HepG2 (cell line): ENCODE data around the gene CCDC148. TPM values are rescaled to one million over a fixed set of nuclear protein-coding genes. Genes with fewer than 3 reads are reported as not detected.

ENCODE experiments used
- CHD2 ChIP-seq: IDR thresholded peaks from 2 replicates; pipeline ENCODE4 v1.6.1; 2011; ENCODE audit warnings: low read depth, low read length, improper control_type of control experiment
- ETS1 ChIP-seq: sonication (generic); formaldehyde crosslinking; IDR thresholded peaks from 2 replicates; pipeline ENCODE4 v1.4.0; 2020; ENCODE audit warnings: missing genetic modification reagents
- ETV5 ChIP-seq: IDR thresholded peaks from 2 replicates; pipeline ENCODE4 v1.6.1; 2018; ENCODE audit warnings: missing biosample characterization, missing genetic modification reagents, inconsistent platforms, borderline replicate concordance
- HOMEZ ChIP-seq: IDR thresholded peaks from 2 replicates; pipeline ENCODE4 v1.6.1; 2016; ENCODE audit warnings: low read depth
- ISX ChIP-seq: sonication (generic); formaldehyde crosslinking; conservative IDR thresholded peaks from 2 replicates; pipeline ENCODE4 v1.5.0; 2020; ENCODE audit warnings: missing genetic modification reagents
- KDM3A ChIP-seq: IDR thresholded peaks from 2 replicates; pipeline ENCODE4 v1.6.1; 2018; ENCODE audit warnings: low read depth, missing compliant biosample characterization
- KDM5B ChIP-seq: sonication (generic); formaldehyde crosslinking; IDR thresholded peaks from 2 replicates; pipeline ENCODE4 v1.4.0; 2020; ENCODE audit warnings: missing genetic modification reagents, mild to moderate bottlenecking, borderline replicate concordance
- KMT2A ChIP-seq: sonication (generic); formaldehyde crosslinking; IDR thresholded peaks from 2 replicates; pipeline ENCODE4 v1.4.0; 2020; ENCODE audit warnings: missing genetic modification reagents
- NKX3-1 ChIP-seq: sonication (generic); formaldehyde crosslinking; IDR thresholded peaks from 2 replicates; pipeline ENCODE4 v1.5.0; 2020; ENCODE audit warnings: missing genetic modification reagents
- ONECUT2 ChIP-seq: sonication (generic); formaldehyde crosslinking; IDR thresholded peaks from 2 replicates; pipeline ENCODE4 v1.4.0; 2020; ENCODE audit warnings: missing genetic modification reagents
- SKIL ChIP-seq: sonication (generic); formaldehyde crosslinking; IDR thresholded peaks from 2 replicates; pipeline ENCODE4 v1.8.0; 2022; ENCODE audit warnings: missing genetic modification reagents, mild to moderate bottlenecking, moderate library complexity, borderline replicate concordance
- SNAI1 ChIP-seq: sonication (generic); formaldehyde crosslinking; IDR thresholded peaks from 2 replicates; pipeline ENCODE4 v1.5.0; 2020; ENCODE audit warnings: mild to moderate bottlenecking, missing genetic modification reagents, borderline replicate concordance
- SP5 ChIP-seq: IDR thresholded peaks from 2 replicates; pipeline ENCODE4 v1.6.1; 2016; ENCODE audit warnings: low read depth, borderline replicate concordance
- TP53 ChIP-seq: sonication (generic); formaldehyde crosslinking; conservative IDR thresholded peaks from 2 replicates; pipeline ENCODE4 v1.4.0; 2020; ENCODE audit warnings: missing genetic modification reagents
- ZFP36L1 ChIP-seq: sonication (generic); formaldehyde crosslinking; IDR thresholded peaks from 2 replicates; pipeline ENCODE4 v1.8.0; 2022; ENCODE audit warnings: mild to moderate bottlenecking, missing genetic modification reagents, moderate library complexity
- ZFP62 ChIP-seq: sonication (generic); formaldehyde crosslinking; IDR thresholded peaks from 2 replicates; pipeline ENCODE4 v1.4.0; 2020; ENCODE audit warnings: missing genetic modification reagents
- ZGPAT ChIP-seq: IDR thresholded peaks from 2 replicates; pipeline ENCODE4 v1.6.1; 2016; ENCODE audit warnings: mild to moderate bottlenecking
- ZNF143 ChIP-seq: sonication (generic); formaldehyde crosslinking; IDR thresholded peaks from 2 replicates; pipeline ENCODE4 v1.4.0; 2020; ENCODE audit warnings: missing genetic modification reagents
- ZNF256 ChIP-seq: sonication (generic); formaldehyde crosslinking; conservative IDR thresholded peaks from 2 replicates; pipeline ENCODE4 v1.4.0; 2020; ENCODE audit warnings: missing genetic modification reagents
- ZNF597 ChIP-seq: sonication (generic); formaldehyde crosslinking; IDR thresholded peaks from 2 replicates; pipeline ENCODE4 v1.5.0; 2020; ENCODE audit warnings: missing genetic modification reagents
- ZNF607 ChIP-seq: sonication (generic); formaldehyde crosslinking; IDR thresholded peaks from 2 replicates; pipeline ENCODE4 v1.5.1; 2020; ENCODE audit warnings: missing genetic modification reagents, mild to moderate bottlenecking, borderline replicate concordance
- ZNF660 ChIP-seq: sonication (generic); formaldehyde crosslinking; IDR thresholded peaks from 2 replicates; pipeline ENCODE4 v1.5.1; 2020; ENCODE audit warnings: mild to moderate bottlenecking, low read depth, missing genetic modification reagents, borderline replicate concordance
- ZNF672 ChIP-seq: sonication (generic); formaldehyde crosslinking; IDR thresholded peaks from 2 replicates; pipeline ENCODE4 v1.8.1; 2022; ENCODE audit warnings: missing genetic modification reagents
- ZNF891 ChIP-seq: sonication (generic); formaldehyde crosslinking; IDR thresholded peaks from 2 replicates; pipeline ENCODE4 v1.5.0; 2020; ENCODE audit warnings: mild to moderate bottlenecking, missing genetic modification reagents
- polyA plus RNA-seq, 8 experiments: library from polyadenylated mRNA; depleted of rRNA in 3 of 8; stranded (reverse) in 7 of 8; unstranded in 1 of 8; fragments of >200 nt; fragmentation: Illumina TruSeq in 4 of 8; extraction: Trizol in 4 of 8; gene quantifications; 2 replicates each; pipeline versions ENCODE4 v1.2.1 to v1.2.3, GENCODE V29; 2011 to 2016; ENCODE audit warnings: low read depth in 4 of 8, missing spikeins in 1 of 8, mixed read lengths in 1 of 8; ENCODE audit not compliant: insufficient read depth in 1 of 8
- total RNA-seq, 5 experiments: library from RNA; depleted of rRNA; stranded (reverse); fragments of >200 nt; fragmentation: Illumina TruSeq; extraction: Trizol; gene quantifications; 2 replicates each; pipeline ENCODE4 v1.2.3, GENCODE V29; 2016; ENCODE audit warnings: low read depth in 1 of 5

Gene CCDC148
- total and polyA plus RNA-seq, 2 of the 13 experiments (the other 11 are each of a cell fraction or from before 2014, with no cell fraction given): 0.30 to 0.49 TPM

GRCh38 chr2:158130832-158131473 lies 325.6 kb downstream of the CCDC148 start (continued):
- TF ChIP-seq KMT2A (CRISPR knock-in tag): peak; percentile 53; the same call in 1 of the 2 replicates
- TF ChIP-seq ZNF607: no peak
- no peak; the same call in 1 of the 2 replicates for TF ChIP-seq CHD2
- TF ChIP-seq ONECUT2 (CRISPR knock-in tag): peak; percentile 48; the same call in 1 of the 2 replicates
- TF ChIP-seq ZNF672 (CRISPR knock-in tag): no peak
- peak; percentile 47; the same call in 1 of the 2 replicates for TF ChIP-seq SKIL (CRISPR knock-in tag)
- TF ChIP-seq TP53 (CRISPR knock-in tag): no peak
- TF ChIP-seq ETS1 (CRISPR knock-in tag): no peak
- TF ChIP-seq ZNF256 (CRISPR knock-in tag): no peak
- TF ChIP-seq HOMEZ (CRISPR knock-in tag): peak; percentile 95
- TF ChIP-seq ZNF597 (CRISPR knock-in tag): no peak
- peak; percentile 85 for TF ChIP-seq KDM3A (CRISPR knock-in tag)
- TF ChIP-seq SP5 (CRISPR knock-in tag): peak; percentile 85
- TF ChIP-seq ZNF891 (CRISPR knock-in tag): no peak
- TF ChIP-seq ZNF143: no peak
- TF ChIP-seq NKX3-1: no peak; the same call in 1 of the 2 replicates
- TF ChIP-seq ZGPAT (CRISPR knock-in tag): peak; percentile 98
- no peak for TF ChIP-seq ZNF660 (CRISPR knock-in tag)
- no peak for TF ChIP-seq ZFP62 (CRISPR knock-in tag)
- no peak for TF ChIP-seq SNAI1 (CRISPR knock-in tag)
- TF ChIP-seq ETV5 (CRISPR knock-in tag): peak; percentile 99
- peak; percentile 90; the same call in 1 of the 2 replicates for TF ChIP-seq ZFP36L1 (CRISPR knock-in tag)
- no peak for TF ChIP-seq ISX (CRISPR knock-in tag)
- TF ChIP-seq KDM5B (CRISPR knock-in tag): no peak
